Stimulated activated CD4-positive, alpha-beta T cell treated with anti-CD3 and anti-CD28 coated beads, TNF-alpha, amount 100 ng/mL, for 1 hour (primary cell): ENCODE data around the gene ANO6.
"Not testable (repeated sequence)": the region's sequence is repeated elsewhere in the genome, so short reads cannot be mapped to it uniquely, and the experiment has no call there.

ENCODE experiments used
- DNase-seq, 3 donors: peaks; one replicate each; pipeline ENCODE4 v3.0.0-alpha.2; 2020; ENCODE audit warnings: low read depth in 3 of 3, low spot score in 1 of 3

ANO6 gene

DNA sequence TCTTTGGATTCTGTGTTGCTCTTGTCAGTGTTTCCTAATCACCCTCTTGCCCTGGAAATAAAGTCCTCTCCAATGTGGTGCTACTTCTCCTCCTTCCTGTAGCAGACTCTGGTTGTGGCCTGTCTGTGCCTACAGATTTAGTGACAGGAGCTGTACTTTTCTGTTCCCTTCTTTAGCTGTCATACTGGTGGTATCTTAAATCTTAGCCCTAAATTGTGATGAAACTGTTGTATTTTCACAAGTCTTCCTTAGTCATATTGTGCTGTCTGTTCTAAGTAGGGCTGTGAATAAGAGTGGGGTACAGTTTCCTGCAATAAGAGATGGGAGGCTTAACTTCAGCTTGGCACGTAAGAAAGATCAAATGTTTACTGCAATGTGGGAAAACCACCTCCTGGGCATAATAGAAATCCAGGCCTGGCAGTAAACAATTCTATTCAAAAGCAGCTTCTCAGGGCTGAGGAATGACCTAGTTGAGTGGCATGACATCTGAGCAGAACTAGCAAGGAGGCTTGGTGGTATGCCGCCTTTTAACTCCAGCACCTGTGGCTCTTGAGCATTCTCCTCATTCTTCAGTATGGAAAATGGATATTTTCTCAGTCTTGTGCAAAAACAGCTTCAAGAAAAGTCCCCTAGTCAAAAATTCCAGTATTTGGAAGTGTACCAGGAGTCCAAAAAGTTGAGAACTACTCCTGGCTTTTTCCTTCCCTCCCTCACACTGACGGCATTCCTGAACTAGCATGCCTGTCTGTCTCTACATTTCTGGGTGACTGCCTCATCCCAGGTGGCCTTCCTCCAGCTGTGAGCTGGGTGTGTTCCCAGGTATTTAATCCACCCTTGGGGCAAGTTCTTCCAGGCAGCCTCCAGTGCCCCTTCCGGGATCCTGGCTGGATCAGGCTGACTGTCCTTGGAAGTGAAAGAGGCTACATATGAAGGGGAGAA, 19.5 kb downstream of the ANO6 start:
- DNase-seq = no peak

DNA sequence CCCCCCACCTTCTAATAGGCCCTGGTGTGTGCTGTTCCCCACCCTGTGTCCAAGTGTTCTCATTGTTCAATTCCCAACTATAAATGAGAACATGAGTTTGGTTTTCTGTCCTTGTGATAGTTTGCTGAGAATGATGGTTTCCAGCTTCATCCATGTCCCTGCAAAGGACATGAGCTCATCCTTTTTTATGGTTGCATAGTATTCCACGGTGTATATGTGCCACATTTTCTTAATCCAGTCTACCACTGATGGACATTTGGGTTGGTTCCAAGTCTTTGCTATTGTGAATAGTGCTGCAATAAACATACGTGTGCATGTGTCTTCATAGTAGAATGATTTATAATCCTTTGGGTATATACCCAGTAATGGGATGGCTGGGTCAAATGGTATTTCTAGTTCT, 20.5 kb downstream of the ANO6 start:
- DNase-seq = not testable (repeated sequence)

DNA sequence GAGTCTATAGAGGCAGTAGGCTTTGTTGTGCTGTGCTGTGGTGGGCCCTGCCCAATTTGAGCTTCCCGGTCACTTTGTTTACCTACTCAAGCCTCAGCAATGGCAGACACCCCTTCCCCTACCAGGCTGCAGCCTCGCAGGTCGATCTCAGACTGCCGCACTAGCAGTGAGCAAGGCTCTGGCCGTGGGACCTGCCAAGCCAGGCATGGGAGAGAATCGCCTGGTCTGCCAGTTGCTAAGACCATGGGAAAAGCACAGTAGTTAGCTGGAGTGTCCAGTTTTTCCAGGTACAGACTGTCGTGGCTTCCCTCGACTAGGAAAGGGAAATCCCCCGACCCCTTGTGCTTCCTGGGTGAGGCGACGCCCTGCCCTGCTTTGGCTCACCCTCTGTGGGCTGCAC, 26.3 kb downstream of the ANO6 start:
- DNase-seq = no peak

DNA sequence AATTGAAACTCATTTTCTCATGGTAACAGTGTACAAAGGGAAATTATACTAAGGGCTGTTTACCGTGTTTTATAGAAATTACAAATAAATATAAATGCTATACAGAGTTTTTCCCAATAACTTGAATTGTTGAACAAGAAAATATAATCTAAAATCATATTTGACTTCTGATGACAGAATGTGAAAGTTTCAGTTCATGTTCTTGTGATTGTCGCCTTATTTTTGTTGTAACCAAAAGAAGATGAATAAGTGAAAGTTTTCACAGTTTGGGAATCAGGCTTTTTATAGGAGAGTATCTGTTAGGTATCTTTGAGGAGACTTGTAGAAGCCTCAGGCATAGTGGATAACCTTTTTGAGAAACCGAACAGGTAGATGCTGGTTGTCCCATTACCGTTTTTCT, 28.1 kb downstream of the ANO6 start:
- no peak for DNase-seq

DNA sequence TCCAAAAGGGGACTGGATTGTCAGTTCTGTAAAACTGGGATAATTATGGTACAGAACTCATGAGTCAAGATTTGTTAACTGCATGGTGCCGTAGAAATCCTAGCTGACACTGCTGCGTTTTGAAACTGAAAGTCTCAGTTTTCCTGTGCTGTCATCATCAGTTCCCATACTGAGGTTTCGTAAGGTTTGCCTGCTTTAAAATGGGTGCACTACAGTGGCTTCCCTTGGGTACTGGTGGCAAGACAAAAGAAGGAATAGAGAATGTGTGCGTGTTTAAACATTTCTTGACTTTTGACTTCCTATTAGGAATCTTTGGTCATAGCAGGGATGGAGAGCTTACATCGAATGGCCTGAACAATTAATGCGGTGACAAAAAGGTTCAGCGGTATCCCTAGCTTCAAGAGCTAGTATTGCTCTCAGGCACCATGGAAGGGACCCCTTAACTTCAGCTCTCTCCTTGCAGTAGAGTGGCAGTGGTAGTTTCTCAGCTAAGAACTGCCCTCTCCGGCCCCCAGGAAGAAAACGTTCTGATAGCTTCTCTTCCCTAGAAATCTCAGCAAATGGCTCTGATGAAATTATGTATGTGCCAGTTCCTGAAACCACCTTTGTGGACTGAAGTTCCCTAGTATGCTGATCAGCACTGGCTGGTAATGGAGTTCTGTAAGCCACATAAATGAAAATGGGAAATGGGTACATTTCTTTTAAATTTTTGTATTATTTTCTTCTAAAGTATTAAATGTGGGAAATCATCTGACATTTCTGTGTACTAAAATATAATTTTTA, 28.9 kb downstream of the ANO6 start:
- DNase-seq = no peak

DNA sequence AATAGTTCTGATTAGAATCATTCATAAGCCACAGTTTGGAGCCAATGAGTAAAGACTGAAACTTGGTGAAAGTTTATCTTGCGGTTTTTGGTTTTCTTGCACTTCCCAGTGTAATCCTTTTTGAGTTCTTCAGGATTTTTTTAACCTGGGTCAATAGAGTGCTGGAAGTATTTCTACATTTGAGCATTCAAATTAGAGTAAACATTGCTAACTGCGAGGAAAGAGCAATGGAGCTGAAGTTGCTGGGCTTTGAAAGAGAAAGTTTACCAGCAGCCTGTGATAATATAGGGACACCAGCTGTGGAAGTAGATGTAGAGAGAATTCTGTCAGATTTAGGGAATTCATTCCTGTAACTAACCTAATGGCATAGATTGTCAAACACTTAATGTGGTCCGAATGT, 30.3 kb downstream of the ANO6 start:
- DNase-seq = no peak

DNA sequence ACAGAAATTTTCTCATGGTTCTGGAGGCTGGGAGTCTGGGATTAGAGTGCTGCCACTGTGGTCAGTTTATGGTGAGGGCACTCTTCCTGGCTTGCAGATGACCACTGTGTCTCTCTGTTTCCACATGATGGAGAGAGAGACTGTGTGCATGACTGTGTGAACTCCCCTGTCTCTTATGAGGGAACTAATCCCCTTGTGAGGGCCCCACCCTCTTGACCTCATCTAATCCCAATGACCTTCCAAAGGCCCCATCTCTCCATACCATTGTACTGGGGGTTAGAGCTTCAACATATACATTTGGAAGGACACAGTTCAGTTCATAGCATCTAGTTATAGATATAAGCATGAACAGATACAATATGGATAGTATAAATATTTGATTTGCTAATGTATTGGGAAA, 31.7 kb downstream of the ANO6 start:
- DNase-seq = no peak

DNA sequence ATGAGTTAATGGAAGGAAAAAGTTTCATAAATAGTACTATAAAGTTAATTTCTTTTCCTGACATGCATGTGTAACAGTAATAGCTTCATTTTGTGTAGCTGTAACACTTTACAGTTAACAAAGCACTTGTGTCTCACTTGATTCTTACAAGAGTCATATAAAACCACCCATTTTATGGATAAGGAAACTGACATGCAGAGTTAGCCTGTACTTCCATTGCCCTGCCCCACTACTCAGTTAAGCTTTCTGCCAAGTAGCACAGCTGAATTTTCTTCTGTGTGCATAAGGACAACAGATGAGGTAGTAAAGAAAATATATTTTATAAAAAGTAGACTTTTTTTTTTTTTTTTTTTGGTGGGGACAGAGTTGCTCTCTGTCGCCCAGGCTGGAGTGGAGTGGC, 32.2 kb downstream of the ANO6 start:
- no peak for DNase-seq

DNA sequence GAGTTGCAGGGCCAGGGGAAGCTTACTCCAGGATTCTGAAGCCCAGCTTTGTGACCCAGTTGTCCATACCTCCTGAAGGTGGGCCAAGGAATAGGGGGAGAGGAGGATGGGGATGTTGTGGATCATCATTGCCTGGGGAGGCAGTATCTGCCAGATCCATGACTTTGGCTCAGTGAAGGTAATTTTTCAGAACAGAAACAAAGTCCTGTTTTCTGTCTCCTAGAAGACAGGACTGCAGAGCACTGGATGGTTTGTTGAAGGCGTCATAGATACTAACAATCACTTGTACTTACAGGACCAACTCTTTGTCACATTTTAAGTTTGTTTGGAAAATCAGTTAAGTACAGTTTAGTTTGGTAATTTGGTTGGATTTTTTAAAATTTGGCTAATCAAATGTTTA, 38.4 kb downstream of the ANO6 start:
- no peak for DNase-seq

DNA sequence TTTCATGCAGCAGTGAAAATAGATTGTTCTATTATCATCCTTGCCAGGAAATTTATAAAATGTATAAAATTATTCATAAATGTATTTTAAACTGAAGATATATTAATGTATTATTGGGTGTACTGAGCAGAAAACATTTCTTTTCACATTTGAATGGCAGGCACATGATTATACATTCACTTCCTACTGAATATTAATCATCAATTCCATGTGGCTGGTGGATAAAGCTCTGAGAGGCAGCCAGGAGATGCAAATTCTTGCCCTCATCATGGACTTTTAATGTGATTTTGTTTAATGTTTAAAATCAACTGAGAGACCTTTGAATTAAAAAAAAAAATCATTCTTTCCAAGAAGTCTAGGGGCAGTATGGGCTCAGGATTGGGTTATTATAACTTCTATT, 40.8 kb downstream of the ANO6 start:
- DNase-seq = no peak

DNA sequence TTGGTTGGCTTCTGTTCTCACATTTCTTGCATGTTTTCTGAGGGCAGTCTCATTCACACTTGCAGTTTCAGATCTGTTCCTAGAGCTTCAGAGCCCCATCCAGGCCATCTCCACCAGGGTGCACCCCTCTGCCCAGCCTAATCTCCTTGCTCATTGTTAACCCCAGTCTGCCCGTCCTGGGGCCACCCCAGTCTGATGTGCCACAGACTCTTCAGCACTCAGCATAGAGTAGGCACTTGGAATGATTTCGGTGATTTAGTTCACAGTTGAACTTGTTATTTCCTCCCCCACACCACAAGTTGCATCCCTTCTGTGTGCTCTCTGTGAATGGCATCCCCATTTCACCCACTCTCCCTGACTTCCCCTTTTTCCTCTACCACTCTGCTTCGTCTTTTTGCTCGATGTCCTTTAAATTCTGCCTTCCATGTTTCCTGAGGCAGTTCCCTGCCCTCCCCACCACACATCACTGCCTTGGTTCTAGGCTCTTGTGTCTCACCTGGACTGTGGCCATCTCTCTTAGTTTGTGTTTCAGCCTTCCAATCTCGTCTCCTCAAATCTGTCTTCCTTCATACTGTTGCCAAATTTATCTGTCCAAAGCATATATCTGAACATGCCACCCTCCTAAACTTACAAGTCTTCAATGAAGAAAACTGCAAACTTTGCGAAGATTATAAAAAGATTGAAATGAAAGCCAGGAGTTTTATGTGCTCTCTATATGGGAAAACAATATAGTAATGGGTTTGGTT, 41.5 kb downstream of the ANO6 start:
- no peak for DNase-seq

DNA sequence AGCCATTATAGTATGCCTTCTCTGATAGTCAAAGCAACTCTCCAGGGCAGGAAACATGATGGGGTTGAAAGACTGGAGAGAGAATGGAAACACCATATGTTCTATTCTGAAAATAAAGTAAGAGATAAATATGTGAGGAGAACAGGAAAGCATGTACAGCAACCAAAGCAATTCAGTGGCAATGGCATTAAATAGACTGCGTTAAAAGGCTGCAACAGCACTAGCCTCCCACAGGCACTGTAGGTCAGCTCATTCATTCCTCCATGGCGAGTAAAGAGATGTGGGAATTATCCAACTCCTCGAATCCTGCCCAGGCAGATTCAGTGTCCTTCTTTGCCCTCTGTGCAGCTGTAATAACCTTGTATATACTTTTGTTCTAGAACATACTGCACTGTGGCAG, 43.8 kb downstream of the ANO6 start:
- no peak for DNase-seq

DNA sequence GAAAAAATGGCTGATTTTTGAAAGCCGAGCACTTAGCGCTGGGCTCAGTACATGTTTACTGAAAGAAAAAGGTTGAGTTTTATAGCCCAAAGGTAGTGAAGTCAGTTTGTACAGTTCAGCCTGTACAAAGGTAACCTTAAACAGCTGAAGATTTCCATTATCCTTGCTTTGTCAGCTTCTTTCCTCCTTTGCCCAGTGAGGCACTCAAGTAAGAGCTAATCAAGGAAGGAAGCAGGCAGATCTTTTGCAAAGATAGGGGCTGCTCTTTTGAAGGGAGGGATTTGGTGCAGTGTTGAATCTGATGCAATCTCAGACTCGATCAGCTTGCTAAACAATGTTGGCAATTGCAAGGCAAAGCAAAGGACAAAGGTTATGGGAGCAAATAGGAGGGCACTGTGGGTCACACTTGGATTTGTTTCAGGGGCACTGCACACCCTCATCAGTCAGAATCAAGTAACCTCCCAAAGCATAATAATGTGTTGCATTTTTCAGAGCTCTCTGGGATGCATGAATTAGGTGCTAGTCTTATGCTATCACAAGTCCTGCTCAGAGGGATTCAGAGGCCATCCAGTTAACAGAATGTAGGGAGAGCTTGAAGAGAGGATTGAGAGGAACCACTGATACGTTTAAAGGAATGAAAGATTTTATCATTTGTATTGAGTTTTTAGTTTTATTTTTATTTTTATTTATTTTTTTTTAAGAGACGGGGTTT, 44.4 kb downstream of the ANO6 start:
- DNase-seq = no peak

DNA sequence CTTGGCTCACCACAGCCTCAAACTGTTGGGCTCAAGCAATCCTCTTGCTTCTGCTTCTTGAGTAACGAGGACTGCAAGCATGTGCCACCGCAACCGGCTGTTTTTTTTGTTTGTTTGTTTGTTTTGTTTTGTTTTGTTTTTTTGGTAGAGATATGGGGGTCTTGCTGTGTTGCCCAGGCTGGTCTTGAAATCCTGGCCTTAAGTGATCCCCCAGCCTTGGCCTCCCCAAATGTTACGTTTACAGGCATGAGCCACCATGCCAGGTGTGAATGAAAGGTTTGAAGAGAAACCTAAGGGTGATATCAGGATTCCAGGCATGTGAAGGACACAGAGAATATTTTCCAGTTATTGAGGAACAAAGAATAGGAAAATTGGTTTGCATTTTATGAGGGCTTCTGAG, 45.0 kb downstream of the ANO6 start:
- DNase-seq = no peak

DNA sequence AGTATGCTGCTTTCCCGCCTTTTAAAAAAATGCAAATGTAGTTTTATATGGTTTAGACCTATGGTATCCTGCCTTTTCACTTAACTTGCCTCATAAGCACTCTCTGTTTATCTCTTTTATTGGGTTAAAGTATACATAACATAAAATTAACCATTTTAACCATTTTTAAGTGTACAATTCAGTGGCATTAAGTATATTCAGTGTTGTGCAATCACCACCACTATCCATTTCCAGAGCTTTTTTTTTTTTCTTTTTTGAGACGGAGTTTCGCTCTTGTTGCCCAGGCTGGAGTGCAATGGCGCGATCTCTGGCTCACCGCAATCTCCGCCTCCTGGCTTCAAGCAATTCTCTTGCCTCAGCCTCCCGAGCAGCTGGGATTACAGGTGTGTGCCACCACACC, 46.3 kb downstream of the ANO6 start:
- not testable (repeated sequence) for DNase-seq

DNA sequence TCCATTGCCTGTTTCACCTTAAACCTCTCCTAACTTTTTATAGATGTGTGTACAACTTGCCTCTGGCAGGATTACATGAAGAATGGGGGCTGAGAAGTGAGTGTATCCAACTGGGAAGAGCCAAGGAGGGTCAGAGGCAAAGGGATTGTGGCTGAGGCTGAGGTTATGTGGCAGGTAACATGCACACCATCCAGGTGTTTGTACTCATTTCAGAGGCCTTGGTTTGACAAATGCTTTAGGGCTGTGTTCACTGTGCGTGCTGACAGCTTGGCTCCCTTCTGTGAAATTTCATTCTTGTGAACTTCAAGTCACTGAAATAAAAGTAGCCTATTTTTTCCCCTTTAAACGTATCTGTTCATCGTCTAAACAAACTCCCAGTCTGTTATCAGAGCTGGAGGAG, 47.7 kb downstream of the ANO6 start:
- DNase-seq = no peak

DNA sequence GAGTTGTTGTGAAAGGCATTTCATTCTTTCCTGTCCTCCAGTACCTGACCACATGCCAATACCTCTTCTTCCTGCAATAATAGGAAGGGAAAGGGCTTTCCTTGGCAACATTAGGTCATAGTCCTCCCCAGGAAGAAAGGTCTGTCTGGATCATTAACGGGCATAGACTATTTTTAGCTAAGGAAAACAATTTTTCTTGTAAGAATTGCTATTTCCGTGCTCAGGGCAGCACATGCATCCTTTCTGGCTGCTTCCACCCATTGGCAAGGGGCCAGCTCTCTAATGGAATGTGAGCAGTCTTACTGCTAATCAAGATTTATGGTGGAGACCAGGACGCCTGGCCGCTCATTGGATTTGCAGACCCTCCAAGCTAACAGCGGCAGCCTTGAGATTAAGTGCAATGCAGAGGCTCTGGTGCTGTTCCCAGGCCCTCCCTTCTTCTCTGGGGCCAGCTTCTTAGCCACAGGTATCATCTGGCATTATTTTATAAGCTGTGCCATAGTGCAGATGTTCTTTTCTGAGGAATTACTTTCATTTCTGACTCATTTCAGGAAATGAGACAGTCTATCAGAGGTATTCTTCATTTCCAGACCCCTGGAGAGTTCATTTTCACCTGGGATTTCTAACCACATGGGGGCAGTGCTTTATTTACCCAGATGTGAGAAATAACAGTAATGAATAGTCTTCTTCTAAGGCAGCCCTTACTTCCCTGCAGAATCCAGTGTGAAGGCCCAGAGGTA, 52.9 kb downstream of the ANO6 start:
- no peak for DNase-seq

DNA sequence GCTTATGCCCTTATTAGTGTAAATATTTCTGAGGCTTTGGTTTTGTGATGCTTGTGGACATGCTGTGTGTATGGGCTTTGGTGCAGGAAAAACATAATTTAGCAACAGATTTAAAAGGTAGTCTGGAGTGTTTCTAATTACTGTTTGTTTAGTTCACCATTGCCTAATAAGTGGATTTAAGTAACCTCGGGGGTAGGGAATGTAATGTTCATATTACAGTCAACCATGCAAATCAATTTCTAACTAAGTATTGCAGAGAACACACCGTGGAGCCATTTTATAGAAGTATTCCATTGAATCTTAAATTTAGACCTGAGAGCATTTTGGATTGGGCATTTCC, 53.5 kb downstream of the ANO6 start:
- no peak for DNase-seq

DNA sequence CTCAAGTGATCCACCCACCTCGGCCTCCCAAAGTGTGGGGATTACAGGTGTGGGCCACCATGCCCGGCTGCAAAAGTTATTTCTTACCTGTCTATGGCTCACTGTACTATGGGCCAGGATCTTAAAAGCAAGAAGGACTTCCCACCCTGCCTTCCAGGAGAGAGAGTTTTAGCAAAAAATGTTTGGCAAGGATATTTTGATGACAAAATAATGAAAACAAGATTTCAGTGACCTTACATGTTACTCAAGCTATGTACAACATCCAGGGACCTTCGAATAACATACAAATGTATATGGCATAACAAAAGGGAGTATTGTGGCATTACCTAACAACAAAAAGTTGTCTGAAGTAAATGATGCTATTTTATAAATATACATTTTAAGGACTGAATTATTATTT, 55.1 kb downstream of the ANO6 start:
- DNase-seq = no peak

DNA sequence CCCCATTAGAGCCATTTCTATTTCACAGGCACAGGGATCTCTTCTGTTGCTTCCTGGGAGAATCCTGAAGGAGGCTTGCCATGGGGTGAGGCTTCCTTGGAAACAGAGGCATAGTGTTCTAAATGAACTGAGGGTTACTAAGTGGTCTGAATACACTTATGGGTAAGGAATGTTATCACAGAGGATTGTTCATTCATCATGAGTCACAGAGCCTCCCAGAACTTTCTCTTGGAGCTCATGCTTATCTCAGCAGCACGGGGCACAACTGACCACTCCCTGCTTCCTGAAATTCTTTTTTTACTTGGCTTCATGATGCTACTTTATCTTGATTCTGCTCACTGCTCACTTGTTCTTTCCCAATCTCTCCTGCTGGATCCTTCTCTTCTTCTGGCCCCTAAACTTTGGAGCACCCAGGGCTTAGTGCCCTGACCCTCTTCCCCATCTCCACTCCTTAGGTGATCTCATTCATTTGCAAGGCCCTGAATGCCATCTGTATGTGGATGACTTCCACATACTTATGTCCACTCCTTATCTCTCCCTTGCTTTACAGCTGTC, 57.9 kb downstream of the ANO6 start:
- DNase-seq = no peak
